Right lobe of liver (tissue), 4 donors: Measurements from ENCODE around the gene ZNF618.

Experiments
- CTCF ChIP-seq, 4 donors: fragments of 200-600 bp in 3 of 4; fragments of 450-650 bp in 1 of 4; IDR thresholded peaks; one replicate each; pipeline versions ENCODE4 v1.5.1 to v1.8.0; 2016 to 2022; ENCODE audit warnings: antibody characterized with exemption in 4 of 4, mild to moderate bottlenecking in 2 of 4
- POLR2A ChIP-seq: fragments of 450-650 bp; IDR thresholded peaks from one replicate; pipeline ENCODE4 v1.6.1; 2017; ENCODE audit warnings: antibody characterized with exemption, mild to moderate bottlenecking
- donor health status: DM: no; HTN: no; CAD: no.
- donor health status: DM: no; HTN: no; CAD: no.
- donor health status: DM: no; HTN: yes; CAD: no.

- TF ChIP-seq CTCF (IDR thresholded peaks at IDR 0.05) (no peak), POLR2A (no peak)
These were observed 113.8 kb downstream of the ZNF618 start for GRCh38 chr9:113989714-113990569.
